SK-N-SH treated with all-trans-retinoic acid at 6 μM for 48 hours (cell line): ENCODE data around the gene RASA2.

Experiments used
- CREB5 ChIP-seq: fragments of 250-450 bp; sonication (Bioruptor Pico); IDR thresholded peaks from 2 replicates; pipeline ENCODE4 v1.5.1; 2020; ENCODE audit warnings: low read depth, mild to moderate bottlenecking, moderate library complexity
- GLIS3 ChIP-seq: fragments of 250-450 bp; sonication (Bioruptor Pico); IDR thresholded peaks from 2 replicates; pipeline ENCODE4 v1.5.0; 2020; ENCODE audit warnings: mild to moderate bottlenecking, moderate library complexity
- SNAI2 ChIP-seq: fragments of 250-450 bp; sonication (Bioruptor Pico); IDR thresholded peaks from 2 replicates; pipeline ENCODE4 v1.5.0; 2020; ENCODE audit warnings: mild to moderate bottlenecking, moderate library complexity
- TOX ChIP-seq: fragments of 250-450 bp; sonication (Bioruptor Pico); IDR thresholded peaks from 2 replicates; pipeline ENCODE4 v1.8.0; 2021; ENCODE audit warnings: mild to moderate bottlenecking, moderate library complexity, borderline replicate concordance
- ZFP3 ChIP-seq: fragments of 250-450 bp; sonication (Bioruptor Pico); IDR thresholded peaks from 2 replicates; pipeline ENCODE4 v1.5.0; 2020; ENCODE audit warnings: mild to moderate bottlenecking, moderate library complexity

- TF ChIP-seq SNAI2 (CRISPR knock-in tag) (no peak), TOX (CRISPR knock-in tag) (no peak), GLIS3 (CRISPR knock-in tag) (no peak), CREB5 (no peak), ZFP3 (CRISPR knock-in tag) (no peak)
Measured at GRCh38 chr3:141457624-141458236, 29.1 kb upstream of the RASA2 start.
